WI38 (cell line): ENCODE data around the gene C11orf98.
"Not testable (repeated sequence)": the region's sequence is repeated elsewhere in the genome, so short reads cannot be mapped to it uniquely, and the experiment has no call there.

Source experiments
- H3K4me3 ChIP-seq: 2 replicates; pipeline ENCODE4 v1.5.1; 2011; ENCODE audit warnings: low read depth, mild to moderate bottlenecking, control low read depth, low read length
- CTCF ChIP-seq: IDR thresholded peaks from 2 replicates; pipeline ENCODE4 v1.5.1; 2012; ENCODE audit warnings: low read depth, mild to moderate bottlenecking, control low read depth, low read length

Gene C11orf98

GRCh38 chr11:62664405-62665074, 470 bp downstream of the C11orf98 start:
- TF ChIP-seq CTCF: no peak
- H3K4me3 ChIP-seq: peak overlapping the region; percentile 89

- no peak overlapping the region for H3K4me3 ChIP-seq
- no peak for TF ChIP-seq CTCF
Measured at GRCh38 chr11:62656796-62657429, 8.1 kb downstream of the C11orf98 start.

GRCh38 chr11:62654297-62654696, 10.7 kb downstream of the C11orf98 start:
- no peak overlapping the region for H3K4me3 ChIP-seq
- no peak for TF ChIP-seq CTCF

GRCh38 chr11:62652161-62653006, 12.6 kb downstream of the C11orf98 start:
- no peak for TF ChIP-seq CTCF
- H3K4me3 ChIP-seq: peak overlapping the region; percentile 96

GRCh38 chr11:62650283-62650682, 14.7 kb downstream of the C11orf98 start:
- H3K4me3 ChIP-seq: not testable (repeated sequence)

- TF ChIP-seq CTCF: no peak
Measured at GRCh38 chr11:62649486-62649885, 15.5 kb downstream of the C11orf98 start.

GRCh38 chr11:62648967-62649364, 16.0 kb downstream of the C11orf98 start:
- no peak for TF ChIP-seq CTCF
- no peak overlapping the region for H3K4me3 ChIP-seq

More at GRCh38 chr11:62649486-62649885, 15.5 kb downstream of the C11orf98 start:
- no peak overlapping the region for H3K4me3 ChIP-seq
